Tibial nerve (tissue), 4 donors: ENCODE results near the gene PLEKHA6. TPM values are rescaled to one million over a fixed set of nuclear protein-coding genes. Genes with fewer than 3 reads are reported as not detected.

Experiments used
- DNase-seq, 2 donors: peaks; one replicate each; pipeline ENCODE4 v3.0.0-alpha.2; 2019; ENCODE audit warnings: low spot score in 2 of 2
- H3K27ac ChIP-seq, 4 donors: fragments of 200-600 bp; sonication (generic) in 3 of 4; one replicate each; pipeline ENCODE4 v1.5.1; 2017 to 2019; ENCODE audit warnings: mild to moderate bottlenecking in 1 of 4
- H3K27me3 ChIP-seq, 2 donors: fragments of 200-600 bp; sonication (generic) in 1 of 2; one replicate each; pipeline versions ENCODE4 v1.5.1 to v1.6.0; 2017 to 2019
- H3K36me3 ChIP-seq, 3 donors: fragments of 200-600 bp; sonication (generic); one replicate each; pipeline ENCODE4 v1.5.1; 2018 to 2019
- H3K4me1 ChIP-seq, 4 donors: fragments of 200-600 bp; sonication (generic) in 3 of 4; one replicate each; pipeline ENCODE4 v1.5.1; 2017 to 2019
- H3K4me3 ChIP-seq, 4 donors: fragments of 200-600 bp; sonication (generic) in 3 of 4; one replicate each; pipeline ENCODE4 v1.5.1; 2017 to 2019; ENCODE audit warnings: mild to moderate bottlenecking in 1 of 4, moderate library complexity in 1 of 4
- H3K9me3 ChIP-seq, 4 donors: fragments of 200-600 bp; sonication (generic) in 3 of 4; one replicate each; pipeline ENCODE4 v1.5.1; 2017 to 2019
- CTCF ChIP-seq, 5 experiments: fragments of 200-600 bp in 3 of 5; fragments of 450-650 bp in 2 of 5; sonication (generic) in 3 of 5; IDR thresholded peaks; one replicate each; pipeline ENCODE4 v1.5.1; 2016 to 2019; ENCODE audit warnings: antibody characterized with exemption in 5 of 5, mild to moderate bottlenecking in 3 of 5, moderate library complexity in 2 of 5
- EP300 ChIP-seq, 2 donors: sonication (generic); formaldehyde crosslinking; IDR thresholded peaks; one replicate each; pipeline ENCODE4 v1.6.1; 2017; ENCODE audit warnings: antibody characterized with exemption in 2 of 2, mild to moderate bottlenecking in 1 of 2
- POLR2A ChIP-seq, 2 donors: fragments of 450-650 bp; IDR thresholded peaks; one replicate each; pipeline ENCODE4 v1.6.1; 2017; ENCODE audit warnings: antibody characterized with exemption in 2 of 2, mild to moderate bottlenecking in 2 of 2, moderate library complexity in 2 of 2
- WGBS, 2 donors: methylation state at CpG; one replicate each; pipeline ENCODE4 v1.1.5; 2018; 5-methylcytosine and 5-hydroxymethylcytosine counted together
- total RNA-seq, 4 donors: library from RNA; depleted of rRNA; stranded (reverse); fragments of >200 nt; gene quantifications; one replicate each; pipeline ENCODE4 v1.1.0, GENCODE V29; 2016

Gene PLEKHA6
- total RNA-seq, 4 donors from 2014 or later: 6.6 to 13.9 (median 12.1) TPM

- TF ChIP-seq CTCF (IDR thresholded peaks at IDR 0.05): no peak
- no peak for TF ChIP-seq POLR2A (IDR thresholded peaks at IDR 0.05)
- no peak for TF ChIP-seq EP300 (IDR thresholded peaks at IDR 0.05)
- Histone ChIP-seq H3K36me3 (no peaks in the 10 kb centered on the region), H3K27ac (no peak overlapping the region), H3K4me1 (peaks cover 0 to 9% (median 0%) of the 10 kb centered on the region in 4 donors), H3K27me3 (peaks cover 0 to 30% of the 10 kb centered on the region in 2 donors), H3K9me3 (no peaks in the 10 kb centered on the region), H3K4me3 (no peak overlapping the region)
- DNase-seq: no peak
- WGBS, 2 donors: 69 to 70% methylated on average over 7 of the region's 7 CpGs
Observed at GRCh38 chr1:204194771-204195170, 165.0 kb downstream of the PLEKHA6 start.

- Histone ChIP-seq H3K36me3 (no peaks in the 10 kb centered on the region), H3K27me3 (peaks cover 0 to 34% of the 10 kb centered on the region in 2 donors), H3K9me3 (no peaks in the 10 kb centered on the region), H3K4me1 (peaks cover 0 to 12% (median 0%) of the 10 kb centered on the region in 4 donors), H3K4me3 (no peak overlapping the region), H3K27ac (no peak overlapping the region)
- TF ChIP-seq EP300 (IDR thresholded peaks at IDR 0.05) (no peak), POLR2A (IDR thresholded peaks at IDR 0.05) (no peak)
- 75 to 83% methylated on average over 2 of the region's 2 CpGs for WGBS, 2 donors
- DNase-seq: no peak
Observed at GRCh38 chr1:204194080-204194479, 165.6 kb downstream of the PLEKHA6 start.

- no peak overlapping the region for H3K4me3 ChIP-seq
- no peak overlapping the region for H3K27ac ChIP-seq
- H3K9me3 ChIP-seq: no peaks in the 10 kb centered on the region
- no peaks in the 10 kb centered on the region for H3K36me3 ChIP-seq
- H3K27me3 ChIP-seq: peaks cover 0 to 42% of the 10 kb centered on the region in 2 donors
- DNase-seq: no peak
- TF ChIP-seq POLR2A (IDR thresholded peaks at IDR 0.05): no peak
- no peak for TF ChIP-seq EP300 (IDR thresholded peaks at IDR 0.05)
- no peak for TF ChIP-seq CTCF (IDR thresholded peaks at IDR 0.05)
- H3K4me1 ChIP-seq: peaks cover 0 to 12% (median 0%) of the 10 kb centered on the region in 4 donors
- 68 to 70% methylated on average over 3 of the region's 3 CpGs for WGBS, 2 donors
Observed at GRCh38 chr1:204192589-204193352, 167.0 kb downstream of the PLEKHA6 start.

GRCh38 chr1:204192046-204192445 lies 167.7 kb downstream of the PLEKHA6 start:
- H3K27me3 ChIP-seq: peaks cover 0 to 49% of the 10 kb centered on the region in 2 donors

GRCh38 chr1:204191456-204191855 lies 168.3 kb downstream of the PLEKHA6 start:
- Histone ChIP-seq H3K4me1 (peaks cover 0 to 12% (median 0%) of the 10 kb centered on the region in 4 donors), H3K27ac (no peak overlapping the region), H3K27me3 (peaks cover 0 to 55% of the 10 kb centered on the region in 2 donors), H3K9me3 (no peaks in the 10 kb centered on the region), H3K36me3 (no peaks in the 10 kb centered on the region), H3K4me3 (no peak overlapping the region)
- DNase-seq: no peak
- TF ChIP-seq POLR2A (IDR thresholded peaks at IDR 0.05): no peak
- TF ChIP-seq EP300 (IDR thresholded peaks at IDR 0.05): no peak
- TF ChIP-seq CTCF (IDR thresholded peaks at IDR 0.05): no peak
- 70 to 81% methylated on average over 7 of the region's 7 CpGs for WGBS, 2 donors

More at GRCh38 chr1:204192046-204192445, 167.7 kb downstream of the PLEKHA6 start:
- Histone ChIP-seq H3K36me3 (no peaks in the 10 kb centered on the region), H3K27ac (no peak overlapping the region), H3K4me3 (no peak overlapping the region), H3K9me3 (no peaks in the 10 kb centered on the region), H3K4me1 (peaks cover 0 to 12% (median 0%) of the 10 kb centered on the region in 4 donors)
- 82 to 92% methylated on average over 2 of the region's 2 CpGs for WGBS, 2 donors
- TF ChIP-seq CTCF (IDR thresholded peaks at IDR 0.05) (no peak), EP300 (IDR thresholded peaks at IDR 0.05) (no peak), POLR2A (IDR thresholded peaks at IDR 0.05) (no peak)
- no peak for DNase-seq
